GM12864 (cell line): ENCODE data around the gene RXRA.

Source experiments
- DNase-seq: peaks from one replicate; pipeline ENCODE4 v3.0.0-alpha.2; 2011; ENCODE audit warnings: low read depth
- H3K4me3 ChIP-seq: 2 replicates; pipeline ENCODE4 v1.5.1; 2011; ENCODE audit warnings: mild to moderate bottlenecking, low read depth, low read length, control low read depth
- CTCF ChIP-seq: IDR thresholded peaks from 2 replicates; pipeline ENCODE4 v1.5.1; 2011; ENCODE audit warnings: low read depth, mild to moderate bottlenecking, moderate library complexity, low read length, control low read depth, inconsistent platforms; ENCODE audit errors: missing control alignments

The RXRA gene

GRCh38 chr9:134451700-134452458 lies 125.6 kb downstream of the RXRA start:
- H3K4me3 ChIP-seq, result no peak overlapping the region
- TF ChIP-seq CTCF, result no peak
- no peak for DNase-seq

- H3K4me3 ChIP-seq, result no peak overlapping the region
- TF ChIP-seq CTCF, result no peak
- DNase-seq, result no peak
Measured at GRCh38 chr9:134452728-134453127, 126.5 kb downstream of the RXRA start.

GRCh38 chr9:134453776-134454475 lies 127.7 kb downstream of the RXRA start:
- no peak for TF ChIP-seq CTCF
- no peak for DNase-seq
- H3K4me3 ChIP-seq, result no peak overlapping the region

- no peak for TF ChIP-seq CTCF
- no peak overlapping the region for H3K4me3 ChIP-seq
- DNase-seq, result no peak
Measured at GRCh38 chr9:134454476-134454857, 128.2 kb downstream of the RXRA start.

GRCh38 chr9:134455021-134455471 lies 128.8 kb downstream of the RXRA start:
- no peak for DNase-seq
- no peak overlapping the region for H3K4me3 ChIP-seq
- no peak for TF ChIP-seq CTCF

GRCh38 chr9:134455537-134455933 lies 129.3 kb downstream of the RXRA start:
- no peak overlapping the region for H3K4me3 ChIP-seq
- no peak for TF ChIP-seq CTCF
- DNase-seq, result no peak
